B cell (primary cell): Measurements from ENCODE around the gene ARHGDIA. TPM values are rescaled to one million over a fixed set of nuclear protein-coding genes. Genes with fewer than 3 reads are reported as not detected.

Source experiments
- ATAC-seq: fragments of 200-7000 bp; cut with Tn5 transposase; one replicate; pipeline ENCODE4 v1.10.0; 2021; ENCODE audit warnings: low read depth, mild to moderate bottlenecking, moderate number of reproducible peaks, moderate library complexity
- CTCF ChIA-PET: fragments of 350-600 bp; sonication (Branson Sonifier 250); formaldehyde crosslinking; loops from one replicate; lab custom pipeline; 2021; ENCODE audit warnings: antibody characterized with exemption, inconsistent platforms; lab: Charles Lee
- POLR2A ChIA-PET: fragments of 350-600 bp; sonication (Branson Sonifier 250); formaldehyde crosslinking; loops from one replicate; lab custom pipeline; 2021; ENCODE audit warnings: antibody characterized with exemption; lab: Charles Lee
- DNase-seq: peaks from one replicate; pipeline ENCODE4 v3.0.0; 2013
- H2AFZ ChIP-seq: 2 replicates; pipeline ENCODE4 v1.6.1; 2012; ENCODE audit warnings: mild to moderate bottlenecking, low read depth, low read length; ENCODE audit not compliant: insufficient read depth, poor library complexity, severe bottlenecking
- H3K27ac ChIP-seq, 2 donors: 1 replicate in 1 of 2; 2 replicates in 1 of 2; pipeline ENCODE4 v1.5.1; 2012 to 2013; ENCODE audit warnings: low read length in 2 of 2, mild to moderate bottlenecking in 2 of 2, moderate library complexity in 1 of 2
- H3K27me3 ChIP-seq, 4 experiments: fragments of 200-600 bp in 1 of 4; sonication (generic) in 1 of 4; replicated peaks in 1 of 4; 1 replicate in 2 of 4; 2 replicates in 2 of 4; pipeline versions ENCODE4 v1.6.1 to v1.7.0; 2013 to 2016; ENCODE audit warnings: low read length in 3 of 4, mild to moderate bottlenecking in 2 of 4, mixed read lengths in 1 of 4, moderate library complexity in 1 of 4; ENCODE audit not compliant: insufficient read depth in 4 of 4, control insufficient read depth in 3 of 4; ENCODE audit errors: control extremely low read depth in 1 of 4
- H3K36me3 ChIP-seq, 2 experiments: replicated peaks in 1 of 2; 1 replicate in 1 of 2; 2 replicates in 1 of 2; pipeline versions ENCODE4 v1.6.1 to v1.7.1; 2013; ENCODE audit warnings: low read length in 1 of 2; ENCODE audit not compliant: insufficient read depth in 2 of 2, control insufficient read depth in 1 of 2; ENCODE audit errors: control extremely low read depth in 1 of 2, extremely low read depth in 1 of 2
- H3K4me1 ChIP-seq, 2 donors: fragments of 200-600 bp in 1 of 2; sonication (generic) in 1 of 2; 1 replicate in 1 of 2; 2 replicates in 1 of 2; pipeline versions ENCODE4 v1.5.1 to v1.6.1; 2013 to 2017; ENCODE audit warnings: low read length in 2 of 2; ENCODE audit not compliant: control insufficient read depth in 2 of 2, insufficient read depth in 2 of 2
- H3K4me2 ChIP-seq: replicated peaks from 2 replicates; pipeline ENCODE3; 2012; ENCODE audit warnings: mild to moderate bottlenecking, low read depth, low read length; ENCODE audit not compliant: poor library complexity, severe bottlenecking
- H3K4me3 ChIP-seq, 5 experiments: fragments of 200-600 bp in 1 of 5; sonication (generic) in 1 of 5; 1 replicate in 3 of 5; 2 replicates in 2 of 5; pipeline versions ENCODE4 v1.5.1 to v1.7.0; 2011 to 2016; ENCODE audit warnings: low read length in 4 of 5, mild to moderate bottlenecking in 4 of 5, low read depth in 2 of 5, control low read depth in 1 of 5, moderate library complexity in 1 of 5; ENCODE audit not compliant: insufficient read depth in 1 of 5; ENCODE audit errors: control extremely low read depth in 1 of 5, extremely low read depth in 1 of 5
- H3K79me2 ChIP-seq: fragments of 200-600 bp; sonication (generic); one replicate; pipeline ENCODE4 v1.6.0; 2016; ENCODE audit warnings: low read length; ENCODE audit not compliant: control insufficient read depth, insufficient read depth
- H3K9ac ChIP-seq: fragments of 200-600 bp; sonication (generic); 2 replicates; pipeline ENCODE4 v1.6.1; 2017; ENCODE audit warnings: mild to moderate bottlenecking, low read length, moderate library complexity
- H3K9me3 ChIP-seq, 3 donors: one replicate each; pipeline versions ENCODE4 v1.6.1 to v1.7.1; 2013; ENCODE audit warnings: low read length in 2 of 3; ENCODE audit not compliant: control insufficient read depth in 2 of 3, insufficient read depth in 1 of 3; ENCODE audit errors: control extremely low read depth in 1 of 3
- H4K20me1 ChIP-seq: 2 replicates; pipeline ENCODE4 v1.6.0; 2012; ENCODE audit warnings: mild to moderate bottlenecking, low read length; ENCODE audit not compliant: insufficient read depth, control insufficient read depth, poor library complexity, severe bottlenecking
- H3K27ac Mint-ChIP-seq: one replicate; pipeline ENCODE4 v1.8.0; 2021; ENCODE audit warnings: mixed read lengths
- H3K27me3 Mint-ChIP-seq: one replicate; pipeline ENCODE4 v1.8.0; 2021; ENCODE audit warnings: mixed read lengths
- H3K4me1 Mint-ChIP-seq: one replicate; pipeline ENCODE4 v1.8.0; 2021; ENCODE audit warnings: mixed read lengths
- H3K4me3 Mint-ChIP-seq: one replicate; pipeline ENCODE4 v1.8.0; 2021; ENCODE audit warnings: mixed read lengths
- H3K9me3 Mint-ChIP-seq: one replicate; pipeline ENCODE4 v1.8.0; 2022; ENCODE audit warnings: mixed read lengths; ENCODE audit not compliant: insufficient read depth
- CTCF ChIP-seq: fragments of 200-600 bp; IDR thresholded peaks from one replicate; pipeline ENCODE4 v1.8.0; 2022; ENCODE audit warnings: antibody characterized with exemption, mild to moderate bottlenecking
- EZH2 ChIP-seq: IDR thresholded peaks from 2 replicates; pipeline ENCODE4 v1.6.1; 2012; ENCODE audit warnings: borderline replicate concordance, low read depth, mild to moderate bottlenecking, moderate library complexity, low read length; ENCODE audit not compliant: insufficient read depth, poor library complexity, severe bottlenecking
- WGBS: methylation state at CpG from one replicate; pipeline ENCODE4 v1.1.5; 2013; ENCODE audit warnings: missing lambda C conversion rate; ENCODE audit not compliant: insufficient coverage; 5-methylcytosine and 5-hydroxymethylcytosine counted together
- intact Hi-C: fragments of 100-400 bp; cut with micrococcal nuclease; formaldehyde crosslinking; loops from one replicate; pipeline ENCODE4 v1.10.0; 2022
- polyA plus RNA-seq: library from polyadenylated mRNA; depleted of rRNA; stranded (reverse); fragments of >200 nt; gene quantifications from 2 replicates; pipeline ENCODE4 v1.2.3, GENCODE V29; 2012
- total RNA-seq, 2 donors: library from RNA; stranded (reverse); fragments of 120-200 nt in 1 of 2; gene quantifications; 1 replicate in 1 of 2; 2 replicates in 1 of 2; pipeline versions ENCODE4 v1.2.3 to v1.2.4, GENCODE V29; 2013 to 2022

The ARHGDIA gene
- total and polyA plus RNA-seq, 2 donors (not counting 1 experiment from before 2014, with no cell fraction given), result 262 to 510 TPM

GRCh38 chr17:81905424-81905875, 34.3 kb upstream of the ARHGDIA start:
- H3K27ac Mint-ChIP-seq, result no peak overlapping the region
- Histone ChIP-seq H3K4me1 (peaks cover 11 to 19% of the 10 kb centered on the region in 2 donors), H3K4me2 (no peak overlapping the region), H4K20me1 (peaks cover 16% of the 10 kb centered on the region), H3K27ac (no peak overlapping the region), H3K9ac (no peak overlapping the region), H3K9me3 (no peaks in the 10 kb centered on the region), H3K36me3 (peaks cover 0 to 23% of the 10 kb centered on the region in 2 experiments), H3K4me3 (no peak overlapping the region), H2AFZ (no peak overlapping the region), H3K79me2 (peaks cover 22% of the 10 kb centered on the region), H3K27me3 (peaks cover 0 to 20% (median 7%) of the 10 kb centered on the region in 4 experiments)
- H3K27me3 Mint-ChIP-seq, result peaks cover 7% of the 10 kb centered on the region
- TF ChIP-seq EZH2 (no peak), CTCF (no peak)
- H3K9me3 Mint-ChIP-seq, result no peaks in the 10 kb centered on the region
- DNase-seq, result no peak
- ChIA-PET CTCF (no interaction called here), POLR2A (no interaction called here)
- 95% methylated on average over 16 of the region's 16 CpGs for WGBS
- intact Hi-C loops, result no loop called here
- ATAC-seq, result no peak
- H3K4me1 Mint-ChIP-seq, result peaks cover 9% of the 10 kb centered on the region
- no peak overlapping the region for H3K4me3 Mint-ChIP-seq

GRCh38 chr17:81904600-81905423, 33.7 kb upstream of the ARHGDIA start:
- no peaks in the 10 kb centered on the region for H3K9me3 Mint-ChIP-seq
- H3K9ac ChIP-seq, result no peak overlapping the region
- H2AFZ ChIP-seq, result no peak overlapping the region
- H3K27ac ChIP-seq, result no peak overlapping the region
- WGBS, result 95% methylated on average over 27 of the region's 28 CpGs
- H3K79me2 ChIP-seq, result peaks cover 15% of the 10 kb centered on the region
- peaks cover 6 to 15% of the 10 kb centered on the region in 2 donors for H3K4me1 ChIP-seq
- no peak overlapping the region for H3K4me3 Mint-ChIP-seq
- peaks cover 5% of the 10 kb centered on the region for H3K4me1 Mint-ChIP-seq
- POLR2A ChIA-PET, result no interaction called here
- H3K36me3 ChIP-seq, result peaks cover 0 to 29% of the 10 kb centered on the region in 2 experiments
- peaks cover 0 to 20% (median 7%) of the 10 kb centered on the region in 4 experiments for H3K27me3 ChIP-seq
- no peak for DNase-seq
- H3K27me3 Mint-ChIP-seq, result peaks cover 7% of the 10 kb centered on the region
- H3K9me3 ChIP-seq, result no peaks in the 10 kb centered on the region
- no peak overlapping the region for H3K4me2 ChIP-seq
- no peak for ATAC-seq
- intact Hi-C loops, result no loop called here
- no peak for TF ChIP-seq CTCF
- TF ChIP-seq EZH2, result no peak
- H4K20me1 ChIP-seq, result peaks cover 10% of the 10 kb centered on the region
- H3K27ac Mint-ChIP-seq, result no peak overlapping the region
- H3K4me3 ChIP-seq, result no peak overlapping the region
- CTCF ChIA-PET, result no interaction called here
